Psoas muscle (tissue), 8 donors: ENCODE results near the gene SYT14. TPM values are rescaled to one million over a fixed set of nuclear protein-coding genes. Genes with fewer than 3 reads are reported as not detected.
"Not testable (repeated sequence)": the region's sequence is repeated elsewhere in the genome, so short reads cannot be mapped to it uniquely, and the experiment has no call there.

Experiments used
- ATAC-seq, 4 donors: fragments of 200-7000 bp; cut with Tn5 transposase; one replicate each; pipeline ENCODE4 v1.9.1; 2020; ENCODE audit warnings: moderate library complexity in 3 of 4, mild to moderate bottlenecking in 2 of 4
- DNase-seq, 2 donors: peaks; one replicate each; pipeline ENCODE4 v3.0.0-alpha.2; 2020
- H3K27ac ChIP-seq: fragments of 200-600 bp; one replicate; pipeline ENCODE4 v1.8.0; 2022
- H3K27me3 ChIP-seq, 3 donors: fragments of 200-600 bp in 1 of 3; one replicate each; pipeline versions ENCODE4 v1.6.1 to v1.8.0; 2013 to 2022; ENCODE audit warnings: low read length in 2 of 3, mild to moderate bottlenecking in 2 of 3, moderate library complexity in 1 of 3; ENCODE audit not compliant: insufficient read depth in 3 of 3
- H3K36me3 ChIP-seq, 2 donors: fragments of 200-600 bp in 1 of 2; one replicate each; pipeline versions ENCODE4 v1.6.1 to v1.8.0; 2013 to 2022; ENCODE audit warnings: low read depth in 1 of 2, mild to moderate bottlenecking in 1 of 2, moderate library complexity in 1 of 2; ENCODE audit not compliant: insufficient read depth in 1 of 2
- H3K4me1 ChIP-seq: fragments of 200-600 bp; one replicate; pipeline ENCODE4 v1.8.0; 2022
- H3K4me3 ChIP-seq: fragments of 200-600 bp; one replicate; pipeline ENCODE4 v1.8.0; 2022; ENCODE audit warnings: mild to moderate bottlenecking
- H3K9me3 ChIP-seq: fragments of 200-600 bp; one replicate; pipeline ENCODE4 v1.8.0; 2022
- WGBS, 3 donors: extraction: QIAGEN DNeasy Blood & Tissue Kit; methylation state at CpG; one replicate each; pipeline versions ENCODE4 v1.1.6 to v1.1.7; 2013; 5-methylcytosine and 5-hydroxymethylcytosine counted together
- intact Hi-C, 2 donors: fragments of 100-400 bp; cut with DNase I; formaldehyde crosslinking; loops; one replicate each; pipeline versions ENCODE4 v1.11.0 to v1.14.2; 2022
- polyA plus RNA-seq, 3 donors: library from polyadenylated mRNA; stranded (reverse); fragments of 200-250 nt; gene quantifications; one replicate each; pipeline ENCODE4 v1.2.3, GENCODE V29; 2013
- total RNA-seq, 4 donors: library from RNA; stranded (reverse); fragmentation: NEBNext Ultra II Directional in 2 of 4; extraction: Animal tissue kit (Norgen Biotek cat#: 25700) in 2 of 4; gene quantifications; one replicate each; pipeline versions ENCODE4 v1.2.1 to v1.2.4, GENCODE V29; 2021 to 2023
- TF ChIP-seq, protein P1 (sequence below): fragments of 200-600 bp; IDR thresholded peaks from one replicate; pipeline ENCODE4 v1.8.0; 2022; ENCODE audit warnings: antibody characterized with exemption
- donor health status: healthy with polysubstance abuse.
- donor health status: DM: no; HTN: no; CAD: no; lungs with moderate emphysema.
- donor health status: Bipolar disorder and iron deficiency.
- donor health status: healthy.
- donor health status: DM: yes; HTN: yes; CAD: no.
- donor health status: DM: no; HTN: no; CAD: no.
- donor health status: DM: no; HTN: no; CAD: no.
- donor health status: DM: yes; HTN: yes; CAD: no.

The SYT14 gene
- total and polyA plus RNA-seq, 7 donors, result under 0.01 to 0.18 (median 0.04) TPM; not detected in 3

DNA sequence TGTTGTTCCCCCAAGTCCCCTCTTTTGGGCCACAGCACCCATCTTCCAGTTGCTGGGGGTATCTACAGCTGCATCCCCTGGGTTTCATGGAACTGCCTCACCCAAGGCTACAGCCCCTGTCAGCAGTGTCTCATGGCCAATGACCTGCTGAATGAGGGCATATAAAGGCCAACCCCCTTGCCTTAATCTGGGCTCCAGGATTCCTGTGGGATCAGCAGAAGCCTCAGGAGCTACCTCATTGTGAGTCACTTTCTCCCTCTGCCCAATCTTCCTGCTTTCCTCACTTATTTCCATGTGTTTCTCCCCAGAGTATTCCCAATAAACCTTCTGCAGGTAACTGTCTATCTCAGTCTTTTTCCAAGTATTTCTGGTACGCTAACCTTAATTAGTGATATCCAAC lies 37.3 kb upstream of the SYT14 start:
- DNase-seq (no peak), ATAC-seq (no peak)
- intact Hi-C loops, result no loop called here
- Histone ChIP-seq H3K27ac (no peak overlapping the region), H3K4me3 (no peak overlapping the region), H3K27me3 (no peaks in the 10 kb centered on the region), H3K4me1 (no peaks in the 10 kb centered on the region), H3K36me3 (no peaks in the 10 kb centered on the region), H3K9me3 (no peaks in the 10 kb centered on the region)
- WGBS, 3 donors, result 84 to 100% (median 92%) methylated on average over 1 of the region's 1 CpG
- TF ChIP-seq, protein P1, sequence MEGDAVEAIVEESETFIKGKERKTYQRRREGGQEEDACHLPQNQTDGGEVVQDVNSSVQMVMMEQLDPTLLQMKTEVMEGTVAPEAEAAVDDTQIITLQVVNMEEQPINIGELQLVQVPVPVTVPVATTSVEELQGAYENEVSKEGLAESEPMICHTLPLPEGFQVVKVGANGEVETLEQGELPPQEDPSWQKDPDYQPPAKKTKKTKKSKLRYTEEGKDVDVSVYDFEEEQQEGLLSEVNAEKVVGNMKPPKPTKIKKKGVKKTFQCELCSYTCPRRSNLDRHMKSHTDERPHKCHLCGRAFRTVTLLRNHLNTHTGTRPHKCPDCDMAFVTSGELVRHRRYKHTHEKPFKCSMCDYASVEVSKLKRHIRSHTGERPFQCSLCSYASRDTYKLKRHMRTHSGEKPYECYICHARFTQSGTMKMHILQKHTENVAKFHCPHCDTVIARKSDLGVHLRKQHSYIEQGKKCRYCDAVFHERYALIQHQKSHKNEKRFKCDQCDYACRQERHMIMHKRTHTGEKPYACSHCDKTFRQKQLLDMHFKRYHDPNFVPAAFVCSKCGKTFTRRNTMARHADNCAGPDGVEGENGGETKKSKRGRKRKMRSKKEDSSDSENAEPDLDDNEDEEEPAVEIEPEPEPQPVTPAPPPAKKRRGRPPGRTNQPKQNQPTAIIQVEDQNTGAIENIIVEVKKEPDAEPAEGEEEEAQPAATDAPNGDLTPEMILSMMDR, result no peak

DNA sequence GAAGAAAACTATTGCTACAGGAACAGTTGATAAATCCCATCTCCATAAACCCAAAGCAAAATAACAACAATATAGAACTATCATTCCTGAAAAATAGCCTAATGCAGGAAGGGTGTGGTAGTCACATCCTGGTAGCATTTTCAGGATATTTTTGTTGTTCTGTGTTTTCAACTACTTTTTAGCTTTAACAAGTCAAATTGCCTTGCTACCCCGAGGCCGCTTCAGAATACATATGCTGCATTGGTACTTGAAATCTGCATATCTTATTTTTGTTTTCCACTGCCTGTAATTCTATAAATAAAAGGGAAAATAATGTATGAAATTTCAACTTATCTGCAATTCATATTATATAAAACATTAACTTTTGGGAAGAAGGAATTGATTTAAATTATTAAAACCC lies 36.8 kb upstream of the SYT14 start:
- no peaks in the 10 kb centered on the region for H3K36me3 ChIP-seq
- H3K9me3 ChIP-seq, result no peaks in the 10 kb centered on the region
- intact Hi-C loops, result no loop called here
- no peak overlapping the region for H3K27ac ChIP-seq
- H3K4me1 ChIP-seq, result no peaks in the 10 kb centered on the region
- H3K27me3 ChIP-seq, result no peaks in the 10 kb centered on the region
- TF ChIP-seq, protein P1, result no peak
- H3K4me3 ChIP-seq, result no peak overlapping the region
- DNase-seq (no peak), ATAC-seq (no peak)
- WGBS, 3 donors, result 89 to 92% (median 91%) methylated on average over 2 of the region's 2 CpGs

DNA sequence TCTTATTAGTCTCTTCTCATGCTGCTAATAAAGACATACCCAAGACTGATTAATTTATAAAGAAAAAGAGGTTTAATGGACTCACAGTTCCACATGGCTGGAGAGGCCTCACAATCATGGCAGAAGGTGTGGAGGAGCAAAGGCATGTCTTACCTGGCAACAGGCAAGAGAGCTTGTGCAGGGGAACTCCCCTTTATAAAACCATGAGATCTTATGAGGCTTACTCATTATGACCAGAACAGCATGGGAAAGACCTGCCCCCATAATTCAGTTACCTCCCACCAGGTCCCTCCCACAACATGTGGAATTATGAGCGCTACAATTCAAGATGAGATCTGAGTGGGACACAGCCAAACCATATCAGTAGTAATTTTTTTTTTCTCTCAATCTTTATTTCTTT lies 33.2 kb upstream of the SYT14 start:
- DNase-seq, H3K9me3 ChIP-seq, H3K36me3 ChIP-seq, H3K27me3 ChIP-seq, ATAC-seq, H3K27ac ChIP-seq, intact Hi-C loops, H3K4me3 ChIP-seq, H3K4me1 ChIP-seq: not testable (repeated sequence)
- WGBS, 3 donors, result 79 to 100% methylated on average over 1 of the region's 1 CpG; no CpG with 5 or more reads in 1 of the 3 donors

DNA sequence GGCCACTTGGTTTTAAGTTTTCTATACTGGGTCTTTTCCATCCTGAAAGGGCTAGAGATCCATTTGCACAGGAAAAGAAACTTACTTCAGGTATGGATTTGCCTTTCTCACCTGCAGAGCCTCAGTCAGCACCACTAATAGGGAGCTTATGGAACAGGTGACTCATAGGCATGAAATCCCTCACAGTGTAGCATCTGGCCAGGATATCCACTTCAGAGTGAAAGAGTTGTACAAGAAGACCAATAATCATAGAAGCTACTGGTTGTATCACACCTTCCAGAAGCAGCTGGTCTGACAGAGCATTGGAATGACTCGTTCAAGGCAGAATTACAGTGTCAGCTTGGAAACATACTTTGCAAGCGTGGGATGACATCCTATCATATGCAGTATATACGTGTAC lies 26.3 kb upstream of the SYT14 start:
- no peak overlapping the region for H3K4me3 ChIP-seq
- ATAC-seq (no peak), DNase-seq (no peak)
- TF ChIP-seq, protein P1, result no peak
- no peaks in the 10 kb centered on the region for H3K9me3 ChIP-seq
- H3K27ac ChIP-seq, result no peak overlapping the region
- 75 to 76% methylated on average over 3 of the region's 3 CpGs; no CpG with 5 or more reads in 1 of the 3 donors for WGBS, 3 donors
- no peaks in the 10 kb centered on the region for H3K4me1 ChIP-seq
- intact Hi-C loops, result no loop called here
- H3K36me3 ChIP-seq, result no peaks in the 10 kb centered on the region
- no peaks in the 10 kb centered on the region for H3K27me3 ChIP-seq

DNA sequence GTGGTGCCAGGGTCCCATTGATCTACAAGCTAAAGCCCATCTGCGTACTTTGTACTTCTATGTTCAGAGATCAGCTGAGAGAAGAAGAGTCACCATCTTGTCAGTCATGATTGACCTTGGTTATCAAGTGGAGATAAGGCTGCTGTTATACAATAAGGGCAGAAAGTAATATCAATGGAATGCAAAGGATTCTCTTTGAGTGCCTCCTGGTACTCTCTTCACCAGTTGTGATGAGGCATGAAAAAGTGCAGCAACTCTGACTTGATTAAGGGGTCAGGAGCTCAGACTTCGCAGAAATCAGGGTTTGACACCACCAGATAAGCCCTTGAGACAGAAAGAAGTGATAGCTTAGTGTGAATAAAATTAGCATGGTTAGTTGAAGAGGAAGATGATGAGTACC lies 25.7 kb upstream of the SYT14 start:
- H3K4me3 ChIP-seq, result no peak overlapping the region
- ATAC-seq, result no peak
- intact Hi-C loops, result no loop called here
- no peaks in the 10 kb centered on the region for H3K4me1 ChIP-seq
- H3K9me3 ChIP-seq, result no peaks in the 10 kb centered on the region
- TF ChIP-seq, protein P1, result no peak
- no peaks in the 10 kb centered on the region for H3K27me3 ChIP-seq
- 62 to 78% methylated on average over 2 of the region's 2 CpGs; no CpG with 5 or more reads in 1 of the 3 donors for WGBS, 3 donors
- H3K27ac ChIP-seq, result no peak overlapping the region
- no peaks in the 10 kb centered on the region for H3K36me3 ChIP-seq
- no peak for DNase-seq

DNA sequence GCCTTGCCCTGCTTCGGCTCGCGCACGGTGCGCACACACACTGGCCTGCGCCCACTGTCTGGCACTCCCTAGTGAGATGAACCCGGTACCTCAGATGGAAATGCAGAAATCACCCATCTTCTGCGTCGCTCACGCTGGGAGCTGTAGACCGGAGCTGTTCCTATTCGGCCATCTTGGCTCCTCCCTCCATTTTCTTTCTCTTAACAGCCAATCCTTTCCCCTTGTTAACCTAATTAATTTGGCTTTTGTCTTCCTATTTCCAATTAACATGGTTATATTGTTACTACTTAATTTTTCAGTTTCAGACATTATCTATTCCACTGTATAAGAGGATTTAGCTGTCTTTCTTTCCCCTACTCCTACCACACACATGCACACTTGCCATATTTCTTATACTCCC lies 18.4 kb upstream of the SYT14 start:
- H3K9me3 ChIP-seq, H3K36me3 ChIP-seq, H3K4me3 ChIP-seq, H3K27ac ChIP-seq, intact Hi-C loops, ATAC-seq, DNase-seq, H3K27me3 ChIP-seq, H3K4me1 ChIP-seq: not testable (repeated sequence)
- WGBS, 3 donors, result 91 to 97% (median 94%) methylated on average over 3 to 10 of the region's 12 CpGs
